NCI-H2029 (cell line): Measurements from ENCODE around the gene CSN3.

Experiments used
- DNase-seq: peaks from one replicate; lab custom pipeline; 2025; lab: John Stamatoyannopoulos, UW

CSN3 gene

DNA sequence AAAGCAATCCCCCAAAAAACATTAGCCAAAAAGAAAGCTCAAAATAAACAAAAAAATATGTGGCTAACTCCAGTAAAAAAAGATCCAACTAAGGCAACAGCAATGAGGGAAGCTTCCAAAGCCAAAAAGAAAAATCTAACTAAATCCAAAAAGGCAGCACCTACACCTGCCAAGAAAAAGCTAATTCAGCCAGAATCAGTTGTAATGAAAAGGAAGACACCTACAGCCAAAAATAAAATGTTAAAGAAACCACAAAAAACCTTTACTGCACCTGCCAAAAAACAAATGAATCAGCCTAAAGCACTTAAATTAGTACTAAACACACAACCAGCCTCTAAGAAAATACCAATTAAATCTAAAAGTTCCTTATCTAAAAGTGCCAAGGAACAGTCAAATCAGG, 55.2 kb downstream of the CSN3 start:
- DNase-seq, result no peak

- DNase-seq, result no peak
These were observed 55.7 kb downstream of the CSN3 start for GRCh38 chr4:70298051-70298450.

- DNase-seq, result no peak
These were observed 57.2 kb downstream of the CSN3 start for GRCh38 chr4:70299643-70300042.

DNA sequence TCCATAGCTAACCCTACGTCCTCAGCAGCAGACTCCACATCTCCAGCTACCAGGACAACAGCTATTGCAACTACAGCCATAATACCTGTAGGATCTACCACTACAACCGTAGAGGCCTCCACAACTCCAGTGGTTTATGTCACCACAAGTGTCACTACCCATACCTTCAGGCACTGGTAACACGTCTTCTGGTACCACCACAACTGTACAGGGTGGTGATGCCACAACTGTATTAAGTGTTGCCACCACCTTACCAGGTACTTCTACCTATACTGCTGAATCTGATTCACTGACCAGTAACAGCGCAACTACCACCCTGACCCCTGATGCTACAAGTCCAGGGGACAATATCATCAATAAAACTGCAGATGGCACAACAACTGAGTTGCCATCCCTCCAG, 57.8 kb downstream of the CSN3 start:
- no peak for DNase-seq
